Neural cell (in vitro differentiated cells): ENCODE data around the gene TSEN34. TPM values are rescaled to one million over a fixed set of nuclear protein-coding genes. Genes with fewer than 3 reads are reported as not detected.

Source experiments
- H2AFZ ChIP-seq: fragments of 200-600, 300-800 bp; sonication (generic), shearing (Covaris generic); 2 replicates; pipeline ENCODE4 v1.6.0; 2014; ENCODE audit warnings: low read depth, mild to moderate bottlenecking, antibody characterized with exemption, low read length, moderate library complexity
- H3F3A ChIP-seq: fragments of 200-600 bp; shearing (Covaris generic); 2 replicates; pipeline ENCODE4 v1.6.1; 2016; ENCODE audit warnings: mild to moderate bottlenecking, moderate library complexity, mixed read lengths, antibody characterized with exemption, low read length; ENCODE audit not compliant: insufficient read depth, poor library complexity, severe bottlenecking
- H3K27ac ChIP-seq: fragments of 200-600, 300-800 bp; sonication (generic), shearing (Covaris generic); 2 replicates; pipeline ENCODE4 v1.5.1; 2014; ENCODE audit warnings: mild to moderate bottlenecking, low read length, moderate library complexity
- H3K27me3 ChIP-seq: fragments of 300-800, 200-600 bp; sonication (generic), shearing (Covaris generic); 2 replicates; pipeline ENCODE4 v1.6.0; 2014; ENCODE audit warnings: mild to moderate bottlenecking, low read depth, low read length, moderate library complexity; ENCODE audit not compliant: insufficient read depth
- H3K36me3 ChIP-seq: fragments of 300-800, 200-600 bp; sonication (generic), shearing (Covaris generic); 2 replicates; pipeline ENCODE4 v1.5.1; 2014; ENCODE audit warnings: mild to moderate bottlenecking, antibody characterized with exemption, low read length, moderate library complexity; ENCODE audit not compliant: insufficient read depth
- H3K4me2 ChIP-seq: fragments of 300-800, 200-600 bp; sonication (generic), shearing (Covaris generic); 2 replicates; pipeline ENCODE4 v1.6.0; 2014; ENCODE audit warnings: mild to moderate bottlenecking, low read length
- H3K4me3 ChIP-seq: fragments of 300-800, 200-600 bp; sonication (generic), shearing (Covaris generic); 2 replicates; pipeline ENCODE4 v1.5.1; 2014; ENCODE audit warnings: mild to moderate bottlenecking, low read length, moderate library complexity
- H3K79me2 ChIP-seq: fragments of 200-600 bp; shearing (Covaris generic); replicated peaks from 2 replicates; pipeline ENCODE4 v1.6.0; 2014; ENCODE audit warnings: mild to moderate bottlenecking, low read length, moderate library complexity; ENCODE audit not compliant: insufficient read depth
- H3K9ac ChIP-seq: fragments of 300-800, 200-600 bp; sonication (generic), shearing (Covaris generic); 2 replicates; pipeline ENCODE4 v1.6.1; 2016; ENCODE audit warnings: mild to moderate bottlenecking, low read length, mixed read lengths
- H3K9me2 ChIP-seq: fragments of 200-600 bp; shearing (Covaris generic); 2 replicates; pipeline ENCODE4 v1.6.1; 2016; ENCODE audit warnings: mild to moderate bottlenecking, low read length, mixed read lengths; ENCODE audit not compliant: insufficient read depth
- H3K9me3 ChIP-seq: fragments of 200-600, 300-800 bp; sonication (generic), shearing (Covaris generic); 2 replicates; pipeline ENCODE4 v1.6.1; 2016; ENCODE audit warnings: mild to moderate bottlenecking, mixed run types, low read length, moderate library complexity, mixed read lengths
- H4K20me1 ChIP-seq: fragments of 200-600 bp; shearing (Covaris generic); 2 replicates; pipeline ENCODE4 v1.6.1; 2016; ENCODE audit warnings: mild to moderate bottlenecking, mixed run types; ENCODE audit not compliant: insufficient read depth
- CTCF ChIP-seq: fragments of 450-650 bp; IDR thresholded peaks from 2 replicates; pipeline ENCODE4 v1.5.1; 2014; ENCODE audit warnings: antibody characterized with exemption, mild to moderate bottlenecking, moderate library complexity; ENCODE audit not compliant: poor library complexity, severe bottlenecking
- EP300 ChIP-seq: fragments of 450-650 bp; conservative IDR thresholded peaks from 2 replicates; pipeline ENCODE4 v1.6.1; 2014; ENCODE audit warnings: antibody characterized with exemption, mild to moderate bottlenecking, moderate library complexity; ENCODE audit not compliant: poor library complexity, severe bottlenecking
- EZH2 ChIP-seq: fragments of 200-600, 300-800 bp; shearing (Covaris generic), sonication (generic); IDR thresholded peaks from 2 replicates; pipeline ENCODE4 v1.6.1; 2014; ENCODE audit warnings: antibody characterized with exemption, low read length, borderline replicate concordance, mild to moderate bottlenecking; ENCODE audit not compliant: insufficient read depth, poor library complexity, severe bottlenecking
- MXI1 ChIP-seq: fragments of 450-650 bp; conservative IDR thresholded peaks from 2 replicates; pipeline ENCODE4 v1.6.1; 2014; ENCODE audit warnings: antibody characterized with exemption, mild to moderate bottlenecking; ENCODE audit not compliant: poor library complexity, severe bottlenecking
- POLR2AphosphoS5 ChIP-seq: IDR thresholded peaks from 2 replicates; pipeline ENCODE4 v1.6.1; 2012
- RAD21 ChIP-seq: fragments of 450-650 bp; conservative IDR thresholded peaks from 2 replicates; pipeline ENCODE4 v1.6.1; 2014; ENCODE audit warnings: antibody characterized with exemption, mild to moderate bottlenecking, moderate library complexity
- SMC3 ChIP-seq: fragments of 450-650 bp; conservative IDR thresholded peaks from 2 replicates; pipeline ENCODE4 v1.6.1; 2014; ENCODE audit warnings: antibody characterized with exemption, mild to moderate bottlenecking, moderate library complexity; ENCODE audit not compliant: poor library complexity
- TAF1 ChIP-seq: IDR thresholded peaks from 2 replicates; pipeline ENCODE4 v1.6.1; 2012; ENCODE audit warnings: low read depth
- polyA plus RNA-seq: library from polyadenylated mRNA; depleted of rRNA; stranded (reverse); fragments of >200 nt; gene quantifications from 2 replicates; pipeline ENCODE4 v1.2.3, GENCODE V29; 2014
- TF ChIP-seq, protein P1 (sequence below): IDR thresholded peaks from 2 replicates; pipeline ENCODE4 v1.6.1; 2012; ENCODE audit warnings: borderline replicate concordance

Gene TSEN34
- polyA plus RNA-seq, 1 donor from 2014 or later = 113 TPM

GRCh38 chr19:54201980-54202379, 10.9 kb downstream of the TSEN34 start:
- Histone ChIP-seq H3K9ac (peak overlapping the region; percentile 86), H3F3A (no peaks in the 10 kb centered on the region), H4K20me1 (peaks cover 13% of the 10 kb centered on the region), H3K9me2 (no peaks in the 10 kb centered on the region), H3K27me3 (no peaks in the 10 kb centered on the region), H3K27ac (no peak overlapping the region), H3K9me3 (no peaks in the 10 kb centered on the region), H3K4me3 (peak overlapping the region; percentile 80), H3K79me2 (peaks cover 48% of the 10 kb centered on the region), H3K4me2 (peak overlapping the region; percentile 87), H3K36me3 (no peaks in the 10 kb centered on the region), H2AFZ (no peak overlapping the region)
- TF ChIP-seq CTCF (no peak), TAF1 (no peak), EP300 (no peak), POLR2AphosphoS5 (no peak), RAD21 (no peak), SMC3 (no peak), MXI1 (no peak), EZH2 (no peak)
- TF ChIP-seq, protein P1, sequence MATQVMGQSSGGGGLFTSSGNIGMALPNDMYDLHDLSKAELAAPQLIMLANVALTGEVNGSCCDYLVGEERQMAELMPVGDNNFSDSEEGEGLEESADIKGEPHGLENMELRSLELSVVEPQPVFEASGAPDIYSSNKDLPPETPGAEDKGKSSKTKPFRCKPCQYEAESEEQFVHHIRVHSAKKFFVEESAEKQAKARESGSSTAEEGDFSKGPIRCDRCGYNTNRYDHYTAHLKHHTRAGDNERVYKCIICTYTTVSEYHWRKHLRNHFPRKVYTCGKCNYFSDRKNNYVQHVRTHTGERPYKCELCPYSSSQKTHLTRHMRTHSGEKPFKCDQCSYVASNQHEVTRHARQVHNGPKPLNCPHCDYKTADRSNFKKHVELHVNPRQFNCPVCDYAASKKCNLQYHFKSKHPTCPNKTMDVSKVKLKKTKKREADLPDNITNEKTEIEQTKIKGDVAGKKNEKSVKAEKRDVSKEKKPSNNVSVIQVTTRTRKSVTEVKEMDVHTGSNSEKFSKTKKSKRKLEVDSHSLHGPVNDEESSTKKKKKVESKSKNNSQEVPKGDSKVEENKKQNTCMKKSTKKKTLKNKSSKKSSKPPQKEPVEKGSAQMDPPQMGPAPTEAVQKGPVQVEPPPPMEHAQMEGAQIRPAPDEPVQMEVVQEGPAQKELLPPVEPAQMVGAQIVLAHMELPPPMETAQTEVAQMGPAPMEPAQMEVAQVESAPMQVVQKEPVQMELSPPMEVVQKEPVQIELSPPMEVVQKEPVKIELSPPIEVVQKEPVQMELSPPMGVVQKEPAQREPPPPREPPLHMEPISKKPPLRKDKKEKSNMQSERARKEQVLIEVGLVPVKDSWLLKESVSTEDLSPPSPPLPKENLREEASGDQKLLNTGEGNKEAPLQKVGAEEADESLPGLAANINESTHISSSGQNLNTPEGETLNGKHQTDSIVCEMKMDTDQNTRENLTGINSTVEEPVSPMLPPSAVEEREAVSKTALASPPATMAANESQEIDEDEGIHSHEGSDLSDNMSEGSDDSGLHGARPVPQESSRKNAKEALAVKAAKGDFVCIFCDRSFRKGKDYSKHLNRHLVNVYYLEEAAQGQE = no peak

DNA sequence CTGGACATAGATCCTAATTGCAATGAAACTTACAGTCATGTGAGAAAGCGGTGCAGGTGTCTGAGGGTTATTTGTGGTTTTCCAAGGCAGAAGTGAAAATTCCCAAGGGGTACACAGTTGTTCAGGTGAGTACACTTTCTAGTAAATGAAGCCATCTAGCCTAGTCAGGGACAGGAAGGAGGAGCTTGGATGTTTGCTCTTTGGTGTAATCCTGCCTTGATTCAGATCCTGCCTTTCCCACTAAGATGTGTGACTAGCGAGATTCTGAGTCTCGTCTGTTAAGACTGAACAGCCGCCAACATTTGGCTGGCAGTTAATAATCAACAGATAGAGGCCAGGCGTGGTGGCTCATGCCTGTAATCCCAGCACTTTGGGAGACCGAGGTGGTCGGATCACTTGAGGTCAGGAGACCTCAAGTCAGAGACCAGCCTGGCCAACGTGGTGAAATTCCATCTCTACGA, 12.1 kb downstream of the TSEN34 start:
- Histone ChIP-seq H3K79me2 (peaks cover 48% of the 10 kb centered on the region), H3F3A (no peaks in the 10 kb centered on the region), H3K9me2 (no peaks in the 10 kb centered on the region), H3K36me3 (no peaks in the 10 kb centered on the region), H3K9me3 (no peaks in the 10 kb centered on the region), H3K4me2 (no peak overlapping the region), H3K27me3 (no peaks in the 10 kb centered on the region), H3K9ac (no peak overlapping the region), H3K27ac (no peak overlapping the region), H2AFZ (no peak overlapping the region), H4K20me1 (peaks cover 13% of the 10 kb centered on the region), H3K4me3 (no peak overlapping the region)
- TF ChIP-seq MXI1 = no peak
- TF ChIP-seq POLR2AphosphoS5 = no peak
- no peak for TF ChIP-seq SMC3
- TF ChIP-seq EP300 = no peak
- no peak for TF ChIP-seq CTCF
- no peak for TF ChIP-seq EZH2
- TF ChIP-seq TAF1 = no peak
- TF ChIP-seq, protein P1 = no peak
- no peak for TF ChIP-seq RAD21
